Panc1 (cell line): ENCODE results near the gene PRDM10. TPM values are rescaled to one million over a fixed set of nuclear protein-coding genes. Genes with fewer than 3 reads are reported as not detected.

ENCODE experiments used
- ATAC-seq: fragments of 200-7000 bp; cut with Tn5 transposase; 2 replicates; pipeline ENCODE4 v1.9.1; 2020; ENCODE audit warnings: mild to moderate bottlenecking, moderate library complexity
- BruUV-seq: library from RNA; stranded (reverse); fragments of 400-500 nt; replicated peaks from 2 replicates; lab custom pipeline; 2021; lab: Mats Ljungman, UMichigan
- CTCF ChIA-PET: fragments of 300-600 bp; sonication (Branson Sonifier 250); formaldehyde crosslinking; loops from one replicate; lab custom pipeline; 2022; ENCODE audit warnings: antibody characterized with exemption; lab: Charles Lee
- POLR2A ChIA-PET: fragments of 300-600 bp; sonication (Branson Sonifier 250); formaldehyde crosslinking; loops from one replicate; lab custom pipeline; 2022; ENCODE audit warnings: antibody characterized with exemption; lab: Charles Lee
- DNase-seq: peaks from one replicate; pipeline ENCODE4 v3.0.0-alpha.2; 2010; ENCODE audit warnings: low read depth, low spot score
- H3K27ac ChIP-seq: 2 replicates; pipeline ENCODE4 v1.5.1; 2011; ENCODE audit warnings: mild to moderate bottlenecking, low read length, inconsistent platforms
- H3K27me3 ChIP-seq: fragments of 200-500 bp; sonication (Bioruptor generic); 2 replicates; pipeline ENCODE4 v1.6.0; 2014; ENCODE audit warnings: low read length, inconsistent platforms; ENCODE audit not compliant: control insufficient read depth, insufficient read depth
- H3K36me3 ChIP-seq: fragments of 200-500 bp; sonication (Bioruptor generic); 2 replicates; pipeline ENCODE4 v1.5.1; 2014; ENCODE audit warnings: inconsistent platforms, mild to moderate bottlenecking, low read length, moderate library complexity; ENCODE audit not compliant: control insufficient read depth, insufficient read depth
- H3K4me1 ChIP-seq: 2 replicates; pipeline ENCODE4 v1.5.1; 2011; ENCODE audit warnings: inconsistent platforms, mild to moderate bottlenecking, low read length, moderate library complexity; ENCODE audit not compliant: control insufficient read depth, insufficient read depth
- H3K4me3 ChIP-seq, 2 experiments: 2 replicates each; pipeline ENCODE4 v1.5.1; 2011 to 2012; ENCODE audit warnings: low read depth in 2 of 2, low read length in 2 of 2, mild to moderate bottlenecking in 2 of 2, inconsistent platforms in 1 of 2, moderate library complexity in 1 of 2
- H3K9me3 ChIP-seq: fragments of 200-500 bp; sonication (Bioruptor generic); 2 replicates; pipeline ENCODE4 v1.5.1; 2014; ENCODE audit warnings: low read depth, mild to moderate bottlenecking, inconsistent platforms, low read length, moderate library complexity; ENCODE audit not compliant: control insufficient read depth, insufficient read depth
- CTCF ChIP-seq: fragments of 450-650 bp; IDR thresholded peaks from 2 replicates; pipeline ENCODE4 v1.5.1; 2017; ENCODE audit warnings: mild to moderate bottlenecking
- POLR2AphosphoS5 ChIP-seq: IDR thresholded peaks from 2 replicates; pipeline ENCODE4 v1.6.1; 2012; ENCODE audit warnings: mild to moderate bottlenecking, low read depth, low read length, moderate library complexity
- REST ChIP-seq, 2 experiments: IDR thresholded peaks; 2 replicates each; pipeline ENCODE4 v1.6.1; 2011 to 2012; ENCODE audit warnings: low read depth in 2 of 2, control low read depth in 1 of 2, low read length in 1 of 2, mild to moderate bottlenecking in 1 of 2, moderate library complexity in 1 of 2; ENCODE audit not compliant: insufficient read depth in 1 of 2
- SIN3A ChIP-seq: IDR thresholded peaks from 2 replicates; pipeline ENCODE4 v1.6.1; 2012; ENCODE audit warnings: low read depth, mild to moderate bottlenecking, low read length, moderate library complexity, borderline replicate concordance; ENCODE audit not compliant: insufficient read depth
- TCF7L2 ChIP-seq: IDR thresholded peaks from 2 replicates; pipeline ENCODE4 v1.6.1; 2011; ENCODE audit warnings: mild to moderate bottlenecking, low read depth, low read length, inconsistent platforms
- in situ Hi-C: cut with HindIII; loops from 2 replicates; pipeline ENCODE4 v1.10.0; 2016; ENCODE audit warnings: low sequenced_read_pairs, low pct_unique_long_range_greater_than_20kb
- intact Hi-C: fragments of 100-400 bp; cut with micrococcal nuclease; formaldehyde crosslinking; loops from one replicate; pipeline ENCODE4 v1.10.0; 2022; ENCODE audit not compliant: unreplicated experiment
- total RNA-seq: library from RNA; stranded (reverse); gene quantifications from one replicate; pipeline ENCODE4 v1.2.1, GENCODE V29; 2021; ENCODE audit not compliant: unreplicated experiment

PRDM10 gene
- total RNA-seq, 1 experiment from 2014 or later: 12.5 TPM

- CTCF ChIA-PET: interaction anchor here (0.5 kb wide), 2 partner anchors 12 to 186 kb away, joined by 3 read pairs; no protein-coding TSS in a partner anchor
- POLR2A ChIA-PET: no interaction called here
- no peak for ATAC-seq
- Histone ChIP-seq H3K4me3 (no peak overlapping the region), H3K9me3 (no peaks in the 10 kb centered on the region), H3K4me1 (no peaks in the 10 kb centered on the region), H3K36me3 (no peaks in the 10 kb centered on the region), H3K27me3 (no peaks in the 10 kb centered on the region), H3K27ac (no peak overlapping the region)
- DNase-seq: no peak
- intact Hi-C loops: no loop called here
- in situ Hi-C loops: no loop called here
- BruUV-seq: no TSS peak
- TF ChIP-seq POLR2AphosphoS5 (no peak), CTCF (no peak), REST (IDR thresholded peaks at IDR 0.05; ENCODE audit: insufficient read depth in 1 of 2, low read depth in 2 of 2, low read length in 1 of 2) (no peak), TCF7L2 (no peak), SIN3A (no peak)
These were observed 55.7 kb downstream of the PRDM10 start for GRCh38 chr11:129946965-129947364.

GRCh38 chr11:129946256-129946655 lies 56.4 kb downstream of the PRDM10 start:
- no peaks in the 10 kb centered on the region for H3K36me3 ChIP-seq
- intact Hi-C loops (no loop called here), in situ Hi-C loops (no loop called here)
- BruUV-seq: no TSS peak
- CTCF ChIA-PET: interaction anchor here (0.5 kb wide), 2 partner anchors 186 to 201 kb away, joined by 3 read pairs; no protein-coding TSS in a partner anchor
- no peak overlapping the region for H3K27ac ChIP-seq
- POLR2A ChIA-PET: no interaction called here
- no peaks in the 10 kb centered on the region for H3K4me1 ChIP-seq
- no peak overlapping the region for H3K4me3 ChIP-seq
- H3K9me3 ChIP-seq: no peaks in the 10 kb centered on the region
- TF ChIP-seq SIN3A (no peak), POLR2AphosphoS5 (no peak), TCF7L2 (no peak), CTCF (no peak), REST (IDR thresholded peaks at IDR 0.05; ENCODE audit: insufficient read depth in 1 of 2, low read depth in 2 of 2, low read length in 1 of 2) (no peak)
- DNase-seq (no peak), ATAC-seq (no peak)
- H3K27me3 ChIP-seq: no peaks in the 10 kb centered on the region
